Natural killer cell (primary cell): Measurements from ENCODE around the gene ADGRD1. TPM values are rescaled to one million over a fixed set of nuclear protein-coding genes. Genes with fewer than 3 reads are reported as not detected.

Experiments used
- ATAC-seq, 3 donors: fragments of 150-1000 bp in 2 of 3; fragments of 200-7000 bp in 1 of 3; cut with Tn5 transposase; 1 replicate in 1 of 3; 2 replicates in 2 of 3; pipeline ENCODE4 v1.10.0; 2021; ENCODE audit warnings: mild to moderate bottlenecking in 2 of 3, moderate library complexity in 2 of 3
- DNase-seq, 2 donors: peaks; one replicate each; pipeline versions ENCODE4 v3.0.0 to v3.0.0-alpha.2; 2013 to 2021; ENCODE audit warnings: mixed read lengths in 1 of 2
- H3K27ac ChIP-seq: one replicate; pipeline ENCODE4 v1.5.1; 2013; ENCODE audit warnings: mild to moderate bottlenecking, low read length
- H3K27me3 ChIP-seq: one replicate; pipeline ENCODE4 v1.6.1; 2013; ENCODE audit warnings: low read length; ENCODE audit not compliant: control insufficient read depth, insufficient read depth
- H3K36me3 ChIP-seq: one replicate; pipeline ENCODE4 v1.6.1; 2013; ENCODE audit warnings: low read length; ENCODE audit not compliant: control insufficient read depth, insufficient read depth
- H3K4me1 ChIP-seq: one replicate; pipeline ENCODE4 v1.6.1; 2013; ENCODE audit warnings: low read length; ENCODE audit not compliant: control insufficient read depth, insufficient read depth
- H3K4me3 ChIP-seq: one replicate; pipeline ENCODE4 v1.5.1; 2013; ENCODE audit warnings: low read length
- H3K9me3 ChIP-seq: one replicate; pipeline ENCODE4 v1.6.1; 2013; ENCODE audit warnings: low read length; ENCODE audit not compliant: control insufficient read depth, insufficient read depth
- H3K27ac Mint-ChIP-seq, 2 donors: one replicate each; pipeline ENCODE4 v1.8.0; 2022; ENCODE audit warnings: mild to moderate bottlenecking in 2 of 2, mixed read lengths in 2 of 2, moderate library complexity in 1 of 2
- H3K27me3 Mint-ChIP-seq, 2 donors: one replicate each; pipeline ENCODE4 v1.8.0; 2022; ENCODE audit warnings: low read depth in 2 of 2, mixed read lengths in 2 of 2
- H3K36me3 Mint-ChIP-seq: one replicate; pipeline ENCODE4 v1.8.0; 2022; ENCODE audit warnings: mixed read lengths
- H3K4me1 Mint-ChIP-seq, 2 donors: one replicate each; pipeline ENCODE4 v1.8.0; 2022; ENCODE audit warnings: mixed read lengths in 2 of 2
- H3K4me3 Mint-ChIP-seq: one replicate; pipeline ENCODE4 v1.8.0; 2022; ENCODE audit warnings: mild to moderate bottlenecking, moderate library complexity, mixed read lengths
- H3K9me3 Mint-ChIP-seq, 2 donors: one replicate each; pipeline ENCODE4 v1.8.0; 2022; ENCODE audit warnings: mixed read lengths in 2 of 2
- CTCF ChIP-seq: fragments of 200-600 bp; IDR thresholded peaks from one replicate; pipeline ENCODE4 v1.8.0; 2022; ENCODE audit warnings: antibody characterized with exemption
- WGBS: methylation state at CpG from one replicate; pipeline ENCODE4 v1.1.7; 2013; ENCODE audit warnings: missing lambda C conversion rate; ENCODE audit not compliant: insufficient coverage; 5-methylcytosine and 5-hydroxymethylcytosine counted together
- intact Hi-C: fragments of 100-400 bp; cut with micrococcal nuclease; formaldehyde crosslinking; loops from one replicate; pipeline ENCODE4 v1.14.2; 2022
- total RNA-seq, 4 donors: library from RNA; stranded (reverse); fragments of 120-200 nt in 1 of 4; gene quantifications; one replicate each; pipeline versions ENCODE4 v1.2.3 to v1.2.4, GENCODE V29; 2013 to 2022

ADGRD1 gene
- total RNA-seq, 3 donors from 2014 or later (not counting 1 experiment from before 2014, with no cell fraction given): 0.50 to 3.9 (median 1.4) TPM

GRCh38 chr12:131041968-131042833, 88.5 kb downstream of the ADGRD1 start:
- Mint-ChIP-seq H3K4me3 (no peak overlapping the region), H3K9me3 (no peaks in the 10 kb centered on the region), H3K27me3 (no peaks in the 10 kb centered on the region), H3K4me1 (no peaks in the 10 kb centered on the region), H3K27ac (no peak overlapping the region), H3K36me3 (no peaks in the 10 kb centered on the region)
- TF ChIP-seq CTCF: no peak
- H3K4me1 ChIP-seq: no peaks in the 10 kb centered on the region
- intact Hi-C loops: no loop called here
- WGBS: 89% methylated on average over 29 of the region's 29 CpGs
- no peak for DNase-seq
- no peak overlapping the region for H3K4me3 ChIP-seq
- H3K27me3 ChIP-seq: no peaks in the 10 kb centered on the region
- no peaks in the 10 kb centered on the region for H3K9me3 ChIP-seq
- no peak for ATAC-seq
- H3K27ac ChIP-seq: no peak overlapping the region
- H3K36me3 ChIP-seq: no peaks in the 10 kb centered on the region

- H3K4me1 ChIP-seq: no peaks in the 10 kb centered on the region
- Mint-ChIP-seq H3K9me3 (no peaks in the 10 kb centered on the region), H3K4me1 (no peaks in the 10 kb centered on the region), H3K27ac (no peak overlapping the region), H3K27me3 (no peaks in the 10 kb centered on the region), H3K4me3 (no peak overlapping the region), H3K36me3 (no peaks in the 10 kb centered on the region)
- H3K4me3 ChIP-seq: no peak overlapping the region
- no peak overlapping the region for H3K27ac ChIP-seq
- no peaks in the 10 kb centered on the region for H3K9me3 ChIP-seq
- H3K36me3 ChIP-seq: no peaks in the 10 kb centered on the region
- ATAC-seq (no peak), DNase-seq (no peak)
- H3K27me3 ChIP-seq: no peaks in the 10 kb centered on the region
- intact Hi-C loops: no loop called here
- 93% methylated on average over 14 of the region's 14 CpGs for WGBS
- no peak for TF ChIP-seq CTCF
Observed at GRCh38 chr12:131042834-131043245, 89.1 kb downstream of the ADGRD1 start.

GRCh38 chr12:131043401-131043871, 89.7 kb downstream of the ADGRD1 start:
- no peaks in the 10 kb centered on the region for H3K27me3 Mint-ChIP-seq
- no peaks in the 10 kb centered on the region for H3K36me3 ChIP-seq
- no peak overlapping the region for H3K27ac ChIP-seq
- H3K4me1 ChIP-seq: no peaks in the 10 kb centered on the region
- H3K4me3 ChIP-seq: no peak overlapping the region
- H3K36me3 Mint-ChIP-seq: no peaks in the 10 kb centered on the region
- no peaks in the 10 kb centered on the region for H3K9me3 Mint-ChIP-seq
- WGBS: 93% methylated on average over 21 of the region's 21 CpGs
- TF ChIP-seq CTCF: no peak
- no peak overlapping the region for H3K4me3 Mint-ChIP-seq
- no peak for ATAC-seq
- no peaks in the 10 kb centered on the region for H3K27me3 ChIP-seq
- no peaks in the 10 kb centered on the region for H3K4me1 Mint-ChIP-seq
- DNase-seq: no peak
- no peak overlapping the region for H3K27ac Mint-ChIP-seq
- H3K9me3 ChIP-seq: no peaks in the 10 kb centered on the region
- intact Hi-C loops: no loop called here
